ENCODE data around the gene RASD2.
A peak's percentile ranks its signal among the peaks of the same experiment; 100 is the strongest.

The RASD2 gene

GRCh38 chr22:35560366-35560765, 19.7 kb downstream of the RASD2 start:
- no peak for DNase-seq (ENCODE audit: low spot score)

- no peak for DNase-seq (ENCODE audit: low spot score)
These were observed 20.2 kb downstream of the RASD2 start for GRCh38 chr22:35560824-35561223.

GRCh38 chr22:35561796-35562526, 21.3 kb downstream of the RASD2 start:
- DNase-seq (ENCODE audit: low spot score) = peak; percentile 52

- DNase-seq (ENCODE audit: low spot score) = no peak
These were observed 22.6 kb downstream of the RASD2 start for GRCh38 chr22:35563211-35563610.

- DNase-seq (ENCODE audit: low spot score) = no peak
These were observed 24.6 kb downstream of the RASD2 start for GRCh38 chr22:35564975-35565867.

DNA sequence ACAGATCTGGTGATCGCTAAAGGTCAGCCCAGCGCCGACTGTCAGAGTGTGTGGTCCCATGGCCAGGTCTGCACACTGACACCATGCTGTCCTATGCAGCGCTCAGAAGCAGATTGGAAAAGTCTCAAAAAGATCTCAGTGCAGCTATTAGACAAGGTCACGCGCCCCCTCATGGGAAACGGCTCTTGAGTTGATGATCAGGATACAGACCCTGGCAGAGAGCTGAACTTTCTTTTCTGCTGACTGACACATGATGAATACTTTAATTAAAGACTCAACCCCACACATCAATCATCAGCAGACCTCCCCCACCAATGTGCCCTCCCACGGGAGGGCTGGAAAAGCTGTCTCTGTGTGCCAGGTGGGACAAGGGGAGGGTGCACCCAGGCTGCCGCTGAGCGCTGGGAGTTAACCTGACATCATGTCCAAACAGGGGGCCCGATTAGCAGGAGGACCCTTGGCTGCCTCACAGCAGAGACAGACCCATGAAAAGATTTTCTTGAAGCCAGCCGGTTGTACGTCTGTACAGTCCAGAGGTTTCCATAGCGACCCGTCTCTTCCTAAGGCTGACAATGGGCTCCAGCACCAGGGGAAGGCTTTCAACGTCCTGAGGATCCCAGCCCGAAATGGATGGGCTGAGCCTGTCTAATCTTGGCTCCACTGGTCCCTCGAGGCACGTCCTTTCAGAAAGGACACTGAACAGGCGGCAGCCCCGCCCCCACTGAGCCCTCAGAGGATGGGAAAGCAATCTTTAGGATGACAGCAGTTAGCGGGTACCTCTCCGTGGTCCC, 26.9 kb downstream of the RASD2 start:
- DNase-seq (ENCODE audit: low spot score) = no peak

- peak; percentile 78 for DNase-seq (ENCODE audit: low spot score)
These were observed 28.4 kb downstream of the RASD2 start for GRCh38 chr22:35568751-35569739.

GRCh38 chr22:35569916-35570315, 29.3 kb downstream of the RASD2 start:
- no peak for DNase-seq (ENCODE audit: low spot score)

GRCh38 chr22:35570686-35571194, 30.1 kb downstream of the RASD2 start:
- DNase-seq (ENCODE audit: low spot score) = no peak

DNA sequence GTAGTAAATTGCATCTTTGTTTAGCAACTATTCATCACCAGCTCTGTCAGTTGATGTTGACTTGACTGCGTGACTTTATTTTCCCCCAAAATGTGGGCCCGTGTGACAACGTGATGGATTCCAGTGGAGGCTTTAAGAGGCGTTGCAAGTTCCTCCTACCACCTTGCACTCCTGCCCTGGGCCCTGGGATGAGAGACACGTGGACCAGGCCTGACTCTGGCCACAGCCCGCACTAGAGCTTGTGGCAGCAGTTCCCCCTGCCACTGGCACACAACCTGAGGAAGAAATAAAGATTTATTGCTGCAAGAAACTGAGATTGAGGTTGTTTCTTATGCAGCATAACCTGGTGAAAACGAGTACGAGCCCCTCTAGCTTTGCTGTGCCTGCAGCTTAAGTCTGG, 31.9 kb downstream of the RASD2 start:
- no peak for DNase-seq (ENCODE audit: low spot score)

DNA sequence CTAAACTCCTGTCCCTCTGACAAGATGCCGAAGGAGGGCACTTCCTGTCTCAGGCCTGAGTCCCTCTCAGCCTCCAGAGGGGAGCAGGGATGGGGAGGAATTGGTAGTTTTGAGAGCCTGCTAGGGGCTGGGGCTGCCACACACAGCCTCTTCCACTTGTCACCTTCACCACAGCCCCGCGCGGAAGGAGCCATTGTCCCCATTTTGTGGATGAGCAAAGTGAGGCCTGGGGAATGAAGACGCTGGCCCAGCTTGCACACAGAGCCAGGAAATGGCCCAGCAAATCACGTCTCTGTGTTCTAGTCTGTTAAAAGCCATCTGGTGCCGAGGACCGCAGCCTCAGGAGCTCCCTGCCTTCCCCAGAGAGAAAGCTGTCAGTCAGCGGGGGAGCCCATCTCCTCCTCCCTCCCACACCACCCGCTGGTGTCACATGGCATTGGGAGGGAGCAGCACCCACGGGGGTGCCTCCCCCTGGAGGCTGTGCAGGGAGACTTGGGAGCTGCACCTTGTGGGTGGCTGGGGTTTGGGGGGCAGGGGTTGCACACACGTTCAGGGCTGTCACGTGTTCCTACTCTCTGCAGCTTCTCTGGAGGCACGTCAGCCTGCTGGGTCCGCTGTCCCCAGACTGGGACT, 34.6 kb downstream of the RASD2 start:
- no peak for DNase-seq (ENCODE audit: low spot score)

GRCh38 chr22:35576671-35577070, 36.0 kb downstream of the RASD2 start:
- no peak for DNase-seq (ENCODE audit: low spot score)

DNA sequence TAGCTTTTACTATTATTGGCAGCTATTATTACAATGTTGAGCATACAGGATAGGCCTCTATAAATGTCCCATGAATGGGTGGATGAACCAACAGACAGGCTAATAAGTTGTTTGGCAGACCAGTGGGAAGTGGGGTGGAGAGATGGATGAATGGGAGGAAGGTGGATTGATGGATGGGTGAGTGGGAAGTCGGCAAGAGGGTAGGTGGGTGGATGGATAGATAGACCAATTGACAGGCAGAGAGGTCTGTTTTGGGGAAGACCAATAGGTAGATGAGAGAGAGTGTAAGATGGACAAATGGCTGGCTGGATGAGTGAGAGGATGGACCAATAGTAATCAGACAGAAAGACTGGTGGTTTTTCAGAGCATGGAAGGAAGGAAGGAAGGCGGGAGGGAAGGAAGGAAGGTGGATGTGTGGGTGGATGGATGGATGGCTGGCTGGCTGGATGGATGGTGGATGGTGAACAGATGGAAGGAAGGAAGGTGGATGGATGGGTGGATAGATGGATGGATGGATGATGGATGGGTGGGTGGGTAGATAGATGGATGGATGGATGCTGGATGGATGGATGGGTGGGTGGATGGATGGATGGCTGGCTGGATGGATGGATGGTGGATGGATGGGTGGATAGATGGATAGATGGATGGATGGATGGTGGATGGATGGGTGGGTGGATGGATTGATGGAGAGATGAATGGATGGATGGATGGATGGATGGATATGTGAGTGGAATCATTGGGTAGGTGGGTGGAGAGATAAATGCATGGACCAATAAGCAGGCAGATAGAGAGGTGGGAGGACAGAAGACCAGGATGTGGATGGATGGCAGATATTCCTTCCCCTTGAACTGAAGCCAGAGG, 37.4 kb downstream of the RASD2 start:
- no peak for DNase-seq (ENCODE audit: low spot score)

GRCh38 chr22:35578836-35579575, 38.4 kb downstream of the RASD2 start:
- DNase-seq (ENCODE audit: low spot score) = no peak

DNA sequence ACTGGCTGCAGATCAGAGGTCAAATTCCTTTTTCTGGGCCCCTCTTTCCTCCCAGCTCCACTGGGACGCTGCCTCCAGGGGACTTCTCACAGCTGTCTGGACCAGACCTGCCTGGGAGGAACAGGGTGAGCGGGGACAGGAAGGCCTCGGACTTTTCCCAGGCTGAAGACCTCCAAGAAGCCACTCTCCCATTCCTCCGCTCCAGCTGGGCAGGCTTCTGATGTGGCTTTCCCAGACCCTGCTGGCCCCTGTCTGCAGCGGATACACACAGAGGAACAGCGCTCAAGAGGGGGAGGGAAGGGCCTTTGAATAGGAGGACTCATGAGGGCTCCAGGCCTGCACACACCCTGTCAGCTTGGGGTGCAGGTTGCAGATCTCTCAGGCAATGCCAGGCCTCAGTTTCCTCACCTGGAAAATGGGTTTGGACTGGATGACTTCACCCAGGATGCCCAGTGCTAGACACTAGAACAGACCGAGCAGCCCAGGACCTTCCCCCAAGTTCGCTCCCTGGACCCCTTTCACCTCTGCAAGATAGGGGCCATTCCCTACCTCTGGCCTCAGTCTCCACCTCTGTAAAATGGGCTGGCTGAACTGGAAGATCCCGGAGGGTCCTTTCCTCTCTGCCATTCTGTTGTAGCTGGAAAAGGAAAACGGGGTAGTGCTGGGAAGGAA, 39.9 kb downstream of the RASD2 start:
- DNase-seq (ENCODE audit: low spot score) = no peak

GRCh38 chr22:35581023-35581413, 40.4 kb downstream of the RASD2 start:
- no peak for DNase-seq (ENCODE audit: low spot score)

GRCh38 chr22:35582218-35582860, 41.7 kb downstream of the RASD2 start:
- no peak for DNase-seq (ENCODE audit: low spot score)

Measured in AG20443 (cell line).